GM12878 (cell line): ENCODE measurements around the gene AMBN. TPM values are rescaled to one million over a fixed set of nuclear protein-coding genes. Genes with fewer than 3 reads are reported as not detected.

Experiments used
- ATAC-seq: fragments of 200-7000 bp; cut with Tn5 transposase; 3 replicates; pipeline ENCODE4 v1.9.1; 2020; ENCODE audit warnings: mild to moderate bottlenecking, moderate library complexity
- BruUV-seq: library from RNA; stranded (reverse); fragments of 400-500 nt; replicated peaks from 2 replicates; lab custom pipeline; 2021; lab: Mats Ljungman, UMichigan
- CTCF ChIA-PET: fragments of 300-600 bp; sonication (Branson Sonifier 250); formaldehyde crosslinking; extraction: SDS; loops from one replicate; lab custom pipeline; 2021; ENCODE audit warnings: inconsistent platforms; lab: Yijun Ruan, JAX
- POLR2A ChIA-PET: fragments of 350-600 bp; formaldehyde crosslinking; extraction: SDS; loops from one replicate; lab custom pipeline; 2021; ENCODE audit warnings: inconsistent platforms; lab: Charles Lee
- RAD21 ChIA-PET: fragments of 300-600 bp; sonication (Branson Sonifier 250); formaldehyde crosslinking; loops from one replicate; lab custom pipeline; 2023; ENCODE audit warnings: antibody characterized with exemption; ENCODE audit not compliant: unreplicated experiment; lab: Charles Lee
- SMC1A ChIA-PET: fragments of 300-600 bp; sonication (Branson Sonifier 250); formaldehyde crosslinking; loops from one replicate; lab custom pipeline; 2023; ENCODE audit not compliant: unreplicated experiment, uncharacterized antibody; lab: Charles Lee
- DNase-seq: peaks from one replicate; pipeline ENCODE4 v3.0.0-alpha.2; 2011; ENCODE audit warnings: low read depth, low spot score
- FAIRE-seq: peaks from 3 replicates; lab custom pipeline; 2011; peaks lifted over from hg19 to GRCh38; lab: Jason Lieb, UNC
- H2AFZ ChIP-seq: 2 replicates; pipeline ENCODE4 v1.6.0; 2011; ENCODE audit warnings: low read depth, low read length, control low read depth; ENCODE audit not compliant: control insufficient read depth
- H3K27ac ChIP-seq: 2 replicates; pipeline ENCODE4 v1.5.1; 2011; ENCODE audit warnings: control low read depth; ENCODE audit not compliant: control insufficient read depth, insufficient read depth
- H3K27me3 ChIP-seq, 2 experiments: replicated peaks in 1 of 2; 2 replicates each; pipeline versions ENCODE4 v1.6.0 to v1.6.1; 2011; ENCODE audit warnings: low read length in 1 of 2; ENCODE audit not compliant: control insufficient read depth in 2 of 2, insufficient read depth in 2 of 2
- H3K36me3 ChIP-seq, 2 experiments: 2 replicates each; pipeline ENCODE4 v1.5.1; 2011; ENCODE audit warnings: low read length in 1 of 2; ENCODE audit not compliant: control insufficient read depth in 2 of 2, insufficient read depth in 2 of 2
- H3K4me1 ChIP-seq: 2 replicates; pipeline ENCODE4 v1.6.1; 2011; ENCODE audit warnings: mild to moderate bottlenecking, low read length, moderate library complexity, mixed read lengths; ENCODE audit not compliant: control insufficient read depth, insufficient read depth
- H3K4me2 ChIP-seq: 2 replicates; pipeline ENCODE4 v1.6.0; 2011; ENCODE audit warnings: control low read depth; ENCODE audit not compliant: control insufficient read depth, insufficient read depth
- H3K4me3 ChIP-seq: fragments of 200-600 bp; sonication (generic); 2 replicates; pipeline ENCODE4 v1.5.1; 2016
- H3K79me2 ChIP-seq: 2 replicates; pipeline ENCODE4 v1.6.0; 2011; ENCODE audit warnings: low read length; ENCODE audit not compliant: control insufficient read depth, insufficient read depth
- H3K9ac ChIP-seq: 2 replicates; pipeline ENCODE4 v1.8.0; 2011; ENCODE audit warnings: low read length, control low read depth, mixed read lengths; ENCODE audit not compliant: control insufficient read depth, insufficient read depth
- H3K9me3 ChIP-seq: replicated peaks from 3 replicates; pipeline ENCODE4 v1.5.1; 2011; ENCODE audit warnings: mild to moderate bottlenecking, low read length; ENCODE audit not compliant: control insufficient read depth, insufficient read depth
- H4K20me1 ChIP-seq: 2 replicates; pipeline ENCODE4 v1.6.0; 2011; ENCODE audit not compliant: control insufficient read depth, insufficient read depth
- JUND ChIP-seq: IDR thresholded peaks from 2 replicates; pipeline ENCODE4 v1.6.1; 2012; ENCODE audit warnings: low read depth, mild to moderate bottlenecking, low read length, improper control_type of control experiment, moderate library complexity
- SMARCA5 ChIP-seq: fragments of 450-650 bp; IDR thresholded peaks from 2 replicates; pipeline ENCODE4 v1.6.1; 2017; ENCODE audit warnings: mild to moderate bottlenecking
- STAT1 ChIP-seq: fragments of 450-650 bp; conservative IDR thresholded peaks from 2 replicates; pipeline ENCODE4 v1.6.1; 2014; ENCODE audit warnings: antibody characterized with exemption, mild to moderate bottlenecking
- YBX1 ChIP-seq: fragments of 450-650 bp; IDR thresholded peaks from 2 replicates; pipeline ENCODE4 v1.6.1; 2016; ENCODE audit warnings: antibody characterized with exemption
- ZBED1 ChIP-seq: IDR thresholded peaks from 2 replicates; pipeline ENCODE4 v1.6.1; 2016; ENCODE audit warnings: borderline replicate concordance
- WGBS: methylation state at CpG from one replicate; pipeline ENCODE4 v1.1.6; 2016; ENCODE audit warnings: low lambda C conversion rate; ENCODE audit not compliant: insufficient replicate concordance, insufficient coverage; ENCODE audit errors: missing lambda C conversion rate; 5-methylcytosine and 5-hydroxymethylcytosine counted together
- in situ Hi-C: fragments of 300-500 bp; cut with MboI; formaldehyde crosslinking; loops from 9 replicates; pipeline ENCODE4 v1.14.3; 2018; ENCODE audit warnings: mixed read lengths
- intact Hi-C: fragments of 100-400 bp; cut with micrococcal nuclease; formaldehyde crosslinking; loops from one replicate; pipeline ENCODE4 v1.14.2; 2022; ENCODE audit not compliant: unreplicated experiment
- polyA plus RNA-seq, 11 experiments: library from polyadenylated mRNA; depleted of rRNA in 4 of 11; unstranded in 6 of 11; stranded (reverse) in 5 of 11; fragments of >200 nt; fragmentation: Nextera tagmentation in 4 of 11; fragmentation: Illumina TruSeq in 1 of 11; extraction: Ambion mirVana in 4 of 11; extraction: Trizol in 1 of 11; gene quantifications; 1 replicate in 1 of 11; 2 replicates in 10 of 11; pipeline versions ENCODE4 v1.2.1 to v1.2.3, GENCODE V29; 2011 to 2016; ENCODE audit warnings: inconsistent platforms in 2 of 11, missing spikeins in 2 of 11, low read depth in 1 of 11
- total RNA-seq, 4 experiments: library from RNA; depleted of rRNA in 3 of 4; stranded (reverse); fragments of >200 nt in 3 of 4; fragmentation: Illumina TruSeq in 1 of 4; extraction: Trizol in 1 of 4; gene quantifications; 2 replicates each; pipeline versions ENCODE4 v1.2.1 to v1.2.3, GENCODE V29; 2013 to 2021
- TF ChIP-seq, protein P1 (sequence below): IDR thresholded peaks from 2 replicates; pipeline ENCODE4 v1.6.1; 2012; ENCODE audit warnings: improper control_type of control experiment, low read depth, low read length; ENCODE audit not compliant: insufficient replicate concordance
- TF ChIP-seq, protein P2 (sequence below): IDR thresholded peaks from 2 replicates; pipeline ENCODE4 v1.6.1; 2011; ENCODE audit warnings: low read depth, mild to moderate bottlenecking, low read length, moderate library complexity, borderline replicate concordance; ENCODE audit errors: extremely low read depth
- TF ChIP-seq, protein P3 (sequence below): fragments of 450-650 bp; IDR thresholded peaks from 2 replicates; pipeline ENCODE4 v1.6.1; 2017; ENCODE audit warnings: mild to moderate bottlenecking, moderate library complexity

Gene AMBN
- total and polyA plus RNA-seq, 10 of the 15 experiments (the other 5 are each of a cell fraction or from before 2014, with no cell fraction given): 0.18 TPM; not detected in 9

DNA sequence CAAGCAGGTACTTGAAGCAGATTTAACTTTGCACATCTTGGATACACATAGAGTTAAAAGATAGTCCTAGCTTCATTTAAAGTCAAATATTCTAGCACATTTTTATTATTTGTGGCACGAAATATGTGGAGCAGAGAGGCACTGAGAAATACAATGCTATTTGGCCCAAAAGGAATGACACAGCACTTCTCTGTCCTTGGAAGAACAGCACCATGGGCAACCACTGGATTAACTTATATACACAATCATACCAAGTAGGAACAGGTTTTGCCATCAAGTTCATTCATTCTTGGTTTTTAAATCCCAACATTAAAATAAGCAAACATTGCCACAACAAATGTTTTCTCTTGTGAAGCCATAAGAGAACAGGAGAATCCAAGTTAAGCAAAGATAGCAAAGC is 35.6 kb downstream of the AMBN start:
- H3K79me2 ChIP-seq: no peaks in the 10 kb centered on the region
- intact Hi-C loops (no loop called here), in situ Hi-C loops (no loop called here)
- no peak overlapping the region for H3K4me2 ChIP-seq
- TF ChIP-seq, protein P1, sequence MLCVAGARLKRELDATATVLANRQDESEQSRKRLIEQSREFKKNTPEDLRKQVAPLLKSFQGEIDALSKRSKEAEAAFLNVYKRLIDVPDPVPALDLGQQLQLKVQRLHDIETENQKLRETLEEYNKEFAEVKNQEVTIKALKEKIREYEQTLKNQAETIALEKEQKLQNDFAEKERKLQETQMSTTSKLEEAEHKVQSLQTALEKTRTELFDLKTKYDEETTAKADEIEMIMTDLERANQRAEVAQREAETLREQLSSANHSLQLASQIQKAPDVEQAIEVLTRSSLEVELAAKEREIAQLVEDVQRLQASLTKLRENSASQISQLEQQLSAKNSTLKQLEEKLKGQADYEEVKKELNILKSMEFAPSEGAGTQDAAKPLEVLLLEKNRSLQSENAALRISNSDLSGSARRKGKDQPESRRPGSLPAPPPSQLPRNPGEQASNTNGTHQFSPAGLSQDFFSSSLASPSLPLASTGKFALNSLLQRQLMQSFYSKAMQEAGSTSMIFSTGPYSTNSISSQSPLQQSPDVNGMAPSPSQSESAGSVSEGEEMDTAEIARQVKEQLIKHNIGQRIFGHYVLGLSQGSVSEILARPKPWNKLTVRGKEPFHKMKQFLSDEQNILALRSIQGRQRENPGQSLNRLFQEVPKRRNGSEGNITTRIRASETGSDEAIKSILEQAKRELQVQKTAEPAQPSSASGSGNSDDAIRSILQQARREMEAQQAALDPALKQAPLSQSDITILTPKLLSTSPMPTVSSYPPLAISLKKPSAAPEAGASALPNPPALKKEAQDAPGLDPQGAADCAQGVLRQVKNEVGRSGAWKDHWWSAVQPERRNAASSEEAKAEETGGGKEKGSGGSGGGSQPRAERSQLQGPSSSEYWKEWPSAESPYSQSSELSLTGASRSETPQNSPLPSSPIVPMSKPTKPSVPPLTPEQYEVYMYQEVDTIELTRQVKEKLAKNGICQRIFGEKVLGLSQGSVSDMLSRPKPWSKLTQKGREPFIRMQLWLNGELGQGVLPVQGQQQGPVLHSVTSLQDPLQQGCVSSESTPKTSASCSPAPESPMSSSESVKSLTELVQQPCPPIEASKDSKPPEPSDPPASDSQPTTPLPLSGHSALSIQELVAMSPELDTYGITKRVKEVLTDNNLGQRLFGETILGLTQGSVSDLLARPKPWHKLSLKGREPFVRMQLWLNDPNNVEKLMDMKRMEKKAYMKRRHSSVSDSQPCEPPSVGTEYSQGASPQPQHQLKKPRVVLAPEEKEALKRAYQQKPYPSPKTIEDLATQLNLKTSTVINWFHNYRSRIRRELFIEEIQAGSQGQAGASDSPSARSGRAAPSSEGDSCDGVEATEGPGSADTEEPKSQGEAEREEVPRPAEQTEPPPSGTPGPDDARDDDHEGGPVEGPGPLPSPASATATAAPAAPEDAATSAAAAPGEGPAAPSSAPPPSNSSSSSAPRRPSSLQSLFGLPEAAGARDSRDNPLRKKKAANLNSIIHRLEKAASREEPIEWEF: no peak
- TF ChIP-seq SMARCA5 (no peak), YBX1 (no peak), ZBED1 (no peak), STAT1 (no peak), JUND (no peak)
- TF ChIP-seq, protein P2, sequence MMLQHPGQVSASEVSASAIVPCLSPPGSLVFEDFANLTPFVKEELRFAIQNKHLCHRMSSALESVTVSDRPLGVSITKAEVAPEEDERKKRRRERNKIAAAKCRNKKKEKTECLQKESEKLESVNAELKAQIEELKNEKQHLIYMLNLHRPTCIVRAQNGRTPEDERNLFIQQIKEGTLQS: no peak
- TF ChIP-seq, protein P3, sequence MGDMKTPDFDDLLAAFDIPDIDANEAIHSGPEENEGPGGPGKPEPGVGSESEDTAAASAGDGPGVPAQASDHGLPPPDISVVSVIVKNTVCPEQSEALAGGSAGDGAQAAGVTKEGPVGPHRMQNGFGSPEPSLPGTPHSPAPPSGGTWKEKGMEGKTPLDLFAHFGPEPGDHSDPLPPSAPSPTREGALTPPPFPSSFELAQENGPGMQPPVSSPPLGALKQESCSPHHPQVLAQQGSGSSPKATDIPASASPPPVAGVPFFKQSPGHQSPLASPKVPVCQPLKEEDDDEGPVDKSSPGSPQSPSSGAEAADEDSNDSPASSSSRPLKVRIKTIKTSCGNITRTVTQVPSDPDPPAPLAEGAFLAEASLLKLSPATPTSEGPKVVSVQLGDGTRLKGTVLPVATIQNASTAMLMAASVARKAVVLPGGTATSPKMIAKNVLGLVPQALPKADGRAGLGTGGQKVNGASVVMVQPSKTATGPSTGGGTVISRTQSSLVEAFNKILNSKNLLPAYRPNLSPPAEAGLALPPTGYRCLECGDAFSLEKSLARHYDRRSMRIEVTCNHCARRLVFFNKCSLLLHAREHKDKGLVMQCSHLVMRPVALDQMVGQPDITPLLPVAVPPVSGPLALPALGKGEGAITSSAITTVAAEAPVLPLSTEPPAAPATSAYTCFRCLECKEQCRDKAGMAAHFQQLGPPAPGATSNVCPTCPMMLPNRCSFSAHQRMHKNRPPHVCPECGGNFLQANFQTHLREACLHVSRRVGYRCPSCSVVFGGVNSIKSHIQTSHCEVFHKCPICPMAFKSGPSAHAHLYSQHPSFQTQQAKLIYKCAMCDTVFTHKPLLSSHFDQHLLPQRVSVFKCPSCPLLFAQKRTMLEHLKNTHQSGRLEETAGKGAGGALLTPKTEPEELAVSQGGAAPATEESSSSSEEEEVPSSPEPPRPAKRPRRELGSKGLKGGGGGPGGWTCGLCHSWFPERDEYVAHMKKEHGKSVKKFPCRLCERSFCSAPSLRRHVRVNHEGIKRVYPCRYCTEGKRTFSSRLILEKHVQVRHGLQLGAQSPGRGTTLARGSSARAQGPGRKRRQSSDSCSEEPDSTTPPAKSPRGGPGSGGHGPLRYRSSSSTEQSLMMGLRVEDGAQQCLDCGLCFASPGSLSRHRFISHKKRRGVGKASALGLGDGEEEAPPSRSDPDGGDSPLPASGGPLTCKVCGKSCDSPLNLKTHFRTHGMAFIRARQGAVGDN: no peak
- ChIA-PET POLR2A (no interaction called here), RAD21 (no interaction called here), SMC1A (interaction anchor here (1.5 to 4.3 kb wide), 3 partner anchors 10 to 14 kb away, joined by 3 to 20 read pairs (median 7); no protein-coding TSS in a partner anchor), CTCF (interaction anchor here (0.6 to 2.8 kb wide), 3 partner anchors 11 to 70 kb away, joined by 3 to 10 read pairs (median 3); no protein-coding TSS in a partner anchor)
- no peak overlapping the region for H2AFZ ChIP-seq
- 27% methylated on average over 1 of the region's 1 CpG for WGBS
- no peak overlapping the region for H3K9ac ChIP-seq
- no peaks in the 10 kb centered on the region for H3K27me3 ChIP-seq
- DNase-seq: no peak
- H3K9me3 ChIP-seq: no peaks in the 10 kb centered on the region
- no TSS peak for BruUV-seq
- no peak for FAIRE-seq
- no peak overlapping the region for H3K27ac ChIP-seq
- no peak for ATAC-seq
- no peaks in the 10 kb centered on the region for H3K4me1 ChIP-seq
- H3K36me3 ChIP-seq: no peaks in the 10 kb centered on the region
- no peak overlapping the region for H3K4me3 ChIP-seq
- H4K20me1 ChIP-seq: no peaks in the 10 kb centered on the region
